ENCODE data around the gene TMC8.
"Not testable (repeated sequence)": the region's sequence is repeated elsewhere in the genome, so short reads cannot be mapped to it uniquely, and the experiment has no call there.

Gene TMC8

GRCh38 chr17:78111016-78111726 is 19.4 kb upstream of the TMC8 start:
- peak; percentile 25 for DNase-seq

GRCh38 chr17:78111727-78112517 is 18.6 kb upstream of the TMC8 start:
- no peak for DNase-seq

GRCh38 chr17:78112518-78113471 is 17.8 kb upstream of the TMC8 start:
- DNase-seq = peak; percentile 79

- no peak for DNase-seq
These were observed 16.5 kb upstream of the TMC8 start for GRCh38 chr17:78113804-78114785.

- no peak for DNase-seq
These were observed 15.5 kb upstream of the TMC8 start for GRCh38 chr17:78114831-78115723.

GRCh38 chr17:78115803-78116202 is 14.8 kb upstream of the TMC8 start:
- not testable (repeated sequence) for DNase-seq

GRCh38 chr17:78116411-78116810 is 14.2 kb upstream of the TMC8 start:
- DNase-seq = no peak

- no peak for DNase-seq
These were observed 13.3 kb upstream of the TMC8 start for GRCh38 chr17:78117027-78117981.

GRCh38 chr17:78118801-78119241 is 11.8 kb upstream of the TMC8 start:
- no peak for DNase-seq

GRCh38 chr17:78120537-78120936 is 10.0 kb upstream of the TMC8 start:
- no peak for DNase-seq

- DNase-seq = no peak
These were observed 9.4 kb upstream of the TMC8 start for GRCh38 chr17:78120971-78121800.

- DNase-seq = no peak
These were observed 8.8 kb upstream of the TMC8 start for GRCh38 chr17:78121801-78122215.

GRCh38 chr17:78122216-78122930 is 8.2 kb upstream of the TMC8 start:
- no peak for DNase-seq

GRCh38 chr17:78122931-78123249 is 7.7 kb upstream of the TMC8 start:
- no peak for DNase-seq

- DNase-seq = no peak
These were observed 7.2 kb upstream of the TMC8 start for GRCh38 chr17:78123258-78123929.

GRCh38 chr17:78124081-78124835 is 6.3 kb upstream of the TMC8 start:
- no peak for DNase-seq

GRCh38 chr17:78124836-78125137 is 5.8 kb upstream of the TMC8 start:
- DNase-seq = no peak
